Measurements from ENCODE around the gene DPEP2. TPM values are rescaled to one million over a fixed set of nuclear protein-coding genes. Genes with fewer than 3 reads are reported as not detected.

The DPEP2 gene
- total RNA-seq, 1 donor from 2014 or later, result not detected

- DNase-seq (ENCODE audit: low read depth, low spot score), result no peak
Observed at GRCh38 chr16:67954421-67955196, 44.7 kb downstream of the DPEP2 start.

GRCh38 chr16:67953641-67954375 lies 45.5 kb downstream of the DPEP2 start:
- no peak for DNase-seq (ENCODE audit: low read depth, low spot score)

- DNase-seq (ENCODE audit: low read depth, low spot score), result no peak
Observed at GRCh38 chr16:67951485-67951884, 47.8 kb downstream of the DPEP2 start.

GRCh38 chr16:67950335-67950843 lies 48.9 kb downstream of the DPEP2 start:
- no peak for DNase-seq (ENCODE audit: low read depth, low spot score)

- DNase-seq (ENCODE audit: low read depth, low spot score), result no peak
Observed at GRCh38 chr16:67949645-67950044, 49.6 kb downstream of the DPEP2 start.

GRCh38 chr16:67948015-67948414 lies 51.3 kb downstream of the DPEP2 start:
- DNase-seq (ENCODE audit: low read depth, low spot score), result no peak

GRCh38 chr16:67946966-67947558 lies 52.2 kb downstream of the DPEP2 start:
- no peak for DNase-seq (ENCODE audit: low read depth, low spot score)

GRCh38 chr16:67946128-67946569 lies 53.1 kb downstream of the DPEP2 start:
- no peak for DNase-seq (ENCODE audit: low read depth, low spot score)

GRCh38 chr16:67945392-67945933 lies 53.8 kb downstream of the DPEP2 start:
- DNase-seq (ENCODE audit: low read depth, low spot score), result no peak

- DNase-seq (ENCODE audit: low read depth, low spot score), result no peak
Observed at GRCh38 chr16:67944690-67945391, 54.4 kb downstream of the DPEP2 start.

GRCh38 chr16:67943619-67944504 lies 55.4 kb downstream of the DPEP2 start, which contains the start of gene LCAT:
Gene LCAT (minus strand): TSS chr16:67944120. CDS start chr16:67944101, 19 bp downstream.
- no peak for DNase-seq (ENCODE audit: low read depth, low spot score)

GRCh38 chr16:67943256-67943618 lies 56.0 kb downstream of the DPEP2 start:
- no peak for DNase-seq (ENCODE audit: low read depth, low spot score)

GRCh38 chr16:67942510-67943255 lies 56.6 kb downstream of the DPEP2 start:
- no peak for DNase-seq (ENCODE audit: low read depth, low spot score)

GRCh38 chr16:67942200-67942509 lies 57.1 kb downstream of the DPEP2 start:
- DNase-seq (ENCODE audit: low read depth, low spot score), result no peak

GRCh38 chr16:67941469-67942199 lies 57.6 kb downstream of the DPEP2 start:
- DNase-seq (ENCODE audit: low read depth, low spot score), result no peak

- DNase-seq (ENCODE audit: low read depth, low spot score), result no peak
Observed at GRCh38 chr16:67940446-67941089, 58.7 kb downstream of the DPEP2 start.

GRCh38 chr16:67939507-67940445 lies 59.5 kb downstream of the DPEP2 start:
- DNase-seq (ENCODE audit: low read depth, low spot score), result no peak

Measured in pulmonary artery endothelial cell (primary cell).